ENCODE data around the gene C2.
A peak's percentile ranks its signal among the peaks of the same experiment; 100 is the strongest.
"Not testable (repeated sequence)": the region's sequence is repeated elsewhere in the genome, so short reads cannot be mapped to it uniquely, and the experiment has no call there.

The C2 gene

GRCh38 chr6:31966997-31967925 lies 39.7 kb downstream of the C2 start:
- Histone ChIP-seq H3K9ac (ENCODE audit: low read depth, low read length) (no peak overlapping the region), H3K4me1 (ENCODE audit: insufficient read depth, low read length) (no peaks in the 10 kb centered on the region; the same call in 1 of the 2 replicates), H3K36me3 (ENCODE audit: insufficient read depth, low read length) (peaks cover 15% of the 10 kb centered on the region), H3K9me3 (ENCODE audit: control insufficient read depth, insufficient read depth, low read length) (no peaks in the 10 kb centered on the region)

- H3K9me3 ChIP-seq (ENCODE audit: control insufficient read depth, insufficient read depth, low read length) = no peaks in the 10 kb centered on the region
- peaks cover 15% of the 10 kb centered on the region for H3K36me3 ChIP-seq (ENCODE audit: insufficient read depth, low read length)
- peaks cover under 1% of the 10 kb centered on the region; the same call in 1 of the 2 replicates for H3K4me1 ChIP-seq (ENCODE audit: insufficient read depth, low read length)
- H3K9ac ChIP-seq (ENCODE audit: low read depth, low read length) = no peak overlapping the region
Measured at GRCh38 chr6:31967926-31968320, 40.4 kb downstream of the C2 start.

DNA sequence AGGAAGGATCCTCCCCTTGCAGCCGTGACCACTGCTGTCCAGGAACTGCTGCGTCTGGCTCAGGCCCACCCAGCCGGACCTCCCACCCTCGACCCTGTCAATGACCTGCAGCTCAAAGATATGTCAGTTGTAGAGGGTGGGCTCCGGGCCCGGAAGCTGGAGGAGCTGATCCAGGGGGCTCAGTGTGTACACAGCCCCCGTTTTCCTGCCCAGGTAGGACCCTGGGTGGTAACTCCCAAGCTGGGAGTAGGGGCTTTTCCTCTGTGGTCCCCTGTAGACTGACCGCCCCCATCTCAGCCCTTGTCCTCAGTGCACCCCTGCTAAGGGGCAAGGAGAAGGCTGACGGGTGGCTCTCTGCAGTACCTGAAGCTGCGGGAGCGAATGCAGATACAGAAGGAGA lies 40.8 kb downstream of the C2 start:
- Histone ChIP-seq H3K36me3 (ENCODE audit: insufficient read depth, low read length) (peaks cover 15% of the 10 kb centered on the region), H3K4me1 (ENCODE audit: insufficient read depth, low read length) (peaks cover 4% of the 10 kb centered on the region; the same call in 1 of the 2 replicates), H3K9ac (ENCODE audit: low read depth, low read length) (no peak overlapping the region), H3K9me3 (ENCODE audit: control insufficient read depth, insufficient read depth, low read length) (no peaks in the 10 kb centered on the region)

GRCh38 chr6:31968791-31969711 lies 41.5 kb downstream of the C2 start:
- H3K4me1 ChIP-seq (ENCODE audit: insufficient read depth, low read length) = peaks cover 5% of the 10 kb centered on the region; the same call in 1 of the 2 replicates
- no peak overlapping the region for H3K9ac ChIP-seq (ENCODE audit: low read depth, low read length)
- H3K36me3 ChIP-seq (ENCODE audit: insufficient read depth, low read length) = peaks cover 10% of the 10 kb centered on the region
- H3K9me3 ChIP-seq (ENCODE audit: control insufficient read depth, insufficient read depth, low read length) = no peaks in the 10 kb centered on the region

DNA sequence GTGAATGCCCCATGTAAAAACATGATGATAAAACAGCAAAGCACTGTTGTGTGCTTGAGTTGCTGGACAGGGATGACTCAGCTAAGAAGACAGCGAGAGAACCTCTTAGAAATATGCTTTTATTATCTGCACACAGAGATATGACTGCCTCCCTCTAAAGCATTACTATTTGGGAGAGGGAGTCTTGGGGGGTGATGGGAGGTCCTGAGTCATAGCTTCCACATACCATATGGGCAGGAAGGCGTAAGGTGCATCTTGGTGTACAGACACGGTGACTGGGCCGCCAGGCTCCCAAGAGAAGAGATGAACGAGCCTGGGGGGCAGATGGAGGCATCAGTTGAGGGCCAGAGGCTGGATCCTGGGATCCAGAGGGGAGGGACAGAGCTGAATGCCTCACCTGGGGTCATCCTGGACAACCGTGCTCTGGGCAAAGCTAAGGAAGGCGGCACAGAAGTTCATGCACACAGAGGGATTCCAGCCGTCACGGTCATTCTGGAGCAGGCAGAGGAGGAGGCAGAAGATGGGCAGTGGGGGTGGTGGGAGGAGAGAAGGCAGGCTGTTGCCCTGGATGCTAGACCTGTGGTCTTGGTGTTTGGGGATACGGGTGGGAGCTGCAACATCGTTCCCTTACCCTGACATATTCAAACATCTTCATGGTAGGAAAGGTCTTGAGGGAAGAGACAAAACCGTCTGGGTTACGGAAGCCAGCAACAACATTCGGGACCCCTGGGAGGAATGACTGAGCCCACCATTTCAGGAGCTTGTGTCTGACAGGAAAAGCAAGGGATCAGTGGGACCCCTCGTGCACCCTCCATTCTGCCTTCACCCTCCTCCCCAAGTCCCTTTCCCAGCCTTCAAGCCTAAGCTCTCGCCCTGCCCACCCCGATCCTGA lies 42.4 kb downstream of the C2 start:
- H3K9ac ChIP-seq (ENCODE audit: low read depth, low read length) = no peak overlapping the region
- peaks cover 8% of the 10 kb centered on the region for H3K36me3 ChIP-seq (ENCODE audit: insufficient read depth, low read length)
- H3K9me3 ChIP-seq (ENCODE audit: control insufficient read depth, insufficient read depth, low read length) = no peaks in the 10 kb centered on the region; the same call in 1 of the 2 replicates
- peaks cover 5% of the 10 kb centered on the region; the same call in 1 of the 2 replicates for H3K4me1 ChIP-seq (ENCODE audit: insufficient read depth, low read length)

DNA sequence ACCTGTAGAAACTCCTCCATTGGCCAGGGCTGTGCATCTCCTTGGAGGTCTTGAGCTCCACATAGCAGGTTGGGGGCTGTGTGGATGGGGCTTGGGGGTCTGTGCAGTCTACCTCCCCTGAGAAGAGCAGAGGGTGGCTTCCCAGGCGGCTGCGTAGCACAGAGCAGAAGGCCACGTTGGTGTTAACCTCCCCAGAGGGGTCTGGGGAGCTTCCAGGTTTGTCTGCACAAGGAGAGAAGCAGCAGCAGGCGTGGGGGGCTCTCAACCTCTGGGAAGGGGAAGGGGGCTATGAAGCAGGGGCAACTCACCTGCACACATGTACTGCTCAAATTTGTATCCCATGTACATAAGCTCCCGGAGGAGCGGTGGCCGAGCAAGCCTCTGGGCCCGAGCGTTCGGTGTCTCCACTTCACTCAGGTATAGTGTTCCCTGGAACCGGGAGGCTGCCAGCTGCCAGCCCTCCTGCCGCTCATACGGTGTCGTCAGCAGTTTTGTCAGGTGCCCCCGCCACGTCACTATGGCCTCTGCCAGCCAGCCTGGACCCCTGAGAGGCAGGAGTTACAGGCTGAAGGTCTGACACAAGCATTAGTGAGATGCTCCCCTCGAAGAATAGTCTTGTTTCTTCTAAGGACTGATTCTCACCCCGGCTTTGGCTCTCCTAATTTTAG lies 43.2 kb downstream of the C2 start:
- Histone ChIP-seq H3K36me3 (ENCODE audit: insufficient read depth, low read length) (peaks cover 8% of the 10 kb centered on the region), H3K4me1 (ENCODE audit: insufficient read depth, low read length) (peaks cover 5% of the 10 kb centered on the region; the same call in 1 of the 2 replicates), H3K9me3 (ENCODE audit: control insufficient read depth, insufficient read depth, low read length) (no peaks in the 10 kb centered on the region; the same call in 1 of the 2 replicates), H3K9ac (ENCODE audit: low read depth, low read length) (peak overlapping the region; percentile 69; the same call in 1 of the 2 replicates)

GRCh38 chr6:31971279-31971992 lies 43.9 kb downstream of the C2 start:
- Histone ChIP-seq H3K9ac (ENCODE audit: low read depth, low read length) (peak overlapping the region; percentile 69), H3K4me1 (ENCODE audit: insufficient read depth, low read length) (peaks cover 5% of the 10 kb centered on the region; the same call in 1 of the 2 replicates), H3K36me3 (ENCODE audit: insufficient read depth, low read length) (peaks cover 8% of the 10 kb centered on the region), H3K9me3 (ENCODE audit: control insufficient read depth, insufficient read depth, low read length) (no peaks in the 10 kb centered on the region; the same call in 1 of the 2 replicates)

DNA sequence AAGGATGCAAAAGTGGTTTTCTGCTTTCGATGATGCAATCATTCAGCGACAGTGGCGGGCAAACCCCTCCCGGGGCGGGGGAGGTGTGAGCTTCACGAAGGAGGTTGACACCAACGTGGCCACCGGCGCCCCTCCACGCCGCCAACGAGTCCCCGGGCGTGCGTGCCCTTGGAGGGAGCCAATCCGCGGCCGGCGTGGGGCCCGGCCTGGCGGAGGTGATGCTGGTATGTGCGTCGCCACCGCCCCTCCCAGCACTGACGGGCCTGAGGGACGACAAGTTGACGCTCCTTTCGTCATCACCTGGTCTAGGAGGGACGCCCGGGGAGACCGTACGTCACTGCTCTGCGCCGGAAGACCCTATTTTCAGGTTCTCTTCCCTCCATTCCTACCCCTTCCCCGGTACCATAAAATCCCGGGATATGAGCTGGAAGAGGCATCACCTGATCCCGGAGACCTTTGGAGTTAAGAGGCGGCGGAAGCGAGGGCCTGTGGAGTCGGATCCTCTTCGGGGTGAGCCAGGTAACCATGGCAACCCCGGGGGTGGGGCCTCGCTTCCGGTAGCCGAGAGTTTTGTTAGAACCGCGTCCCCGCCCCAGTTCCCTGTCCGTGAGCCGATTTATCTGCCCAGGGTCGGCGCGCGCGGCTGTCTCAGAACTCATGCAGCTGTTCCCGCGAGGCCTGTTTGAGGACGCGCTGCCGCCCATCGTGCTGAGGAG lies 44.6 kb downstream of the C2 start, which contains the start of gene DXO:
Gene DXO (minus strand): TSS at position 146 of the 716 bp plus-strand sequence. CDS start 463 bp downstream, outside the sequence.
- Histone ChIP-seq H3K9me3 (ENCODE audit: control insufficient read depth, insufficient read depth, low read length) (no peaks in the 10 kb centered on the region; the same call in 1 of the 2 replicates), H3K9ac (ENCODE audit: low read depth, low read length) (peak within 1 kb of the TSS; percentile 69), H3K36me3 (ENCODE audit: insufficient read depth, low read length) (peaks cover 8% of the 10 kb centered on the region), H3K4me1 (ENCODE audit: insufficient read depth, low read length) (peaks cover 5% of the 10 kb centered on the region; the same call in 1 of the 2 replicates)

- Histone ChIP-seq H3K9ac (ENCODE audit: low read depth, low read length) (peak overlapping the region; percentile 69), H3K36me3 (ENCODE audit: insufficient read depth, low read length) (peaks cover 8% of the 10 kb centered on the region)
Measured at GRCh38 chr6:31972709-31973350, 45.3 kb downstream of the C2 start.

DNA sequence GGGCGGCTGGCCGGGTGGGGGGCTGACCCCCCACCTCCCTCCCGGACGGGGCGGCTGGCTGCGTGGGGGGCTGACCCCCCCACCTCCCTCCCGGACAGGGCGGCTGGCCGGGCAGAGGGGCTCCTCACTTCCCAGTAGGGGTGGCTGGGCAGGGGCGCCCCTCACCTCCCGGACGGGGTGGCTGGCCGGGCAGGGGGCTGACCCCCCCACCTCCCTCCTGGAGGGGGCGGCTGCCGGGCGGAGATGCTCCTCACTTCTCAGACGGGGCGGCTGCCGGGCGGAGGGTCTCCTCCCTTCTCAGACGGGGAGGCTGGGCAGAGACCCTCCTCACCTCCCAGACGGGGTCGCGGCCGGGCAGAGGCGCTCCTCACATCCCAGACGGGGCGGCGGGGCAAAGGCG lies 48.5 kb downstream of the C2 start:
- not testable (repeated sequence) for H3K9me3 ChIP-seq (ENCODE audit: control insufficient read depth, insufficient read depth, low read length); H3K4me1 ChIP-seq (ENCODE audit: insufficient read depth, low read length); H3K36me3 ChIP-seq (ENCODE audit: insufficient read depth, low read length)

More at GRCh38 chr6:31972709-31973350, 45.3 kb downstream of the C2 start:
- Histone ChIP-seq H3K9me3 (ENCODE audit: control insufficient read depth, insufficient read depth, low read length) (no peaks in the 10 kb centered on the region; the same call in 1 of the 2 replicates), H3K4me1 (ENCODE audit: insufficient read depth, low read length) (peaks cover 5% of the 10 kb centered on the region; the same call in 1 of the 2 replicates)

GRCh38 chr6:31977816-31978431 lies 50.4 kb downstream of the C2 start:
- Histone ChIP-seq H3K9ac (ENCODE audit: low read depth, low read length) (no peak overlapping the region), H3K9me3 (ENCODE audit: control insufficient read depth, insufficient read depth, low read length) (no peaks in the 10 kb centered on the region; the same call in 1 of the 2 replicates), H3K36me3 (ENCODE audit: insufficient read depth, low read length) (no peaks in the 10 kb centered on the region), H3K4me1 (ENCODE audit: insufficient read depth, low read length) (peaks cover 5% of the 10 kb centered on the region; the same call in 1 of the 2 replicates)

More for the DNA sequence above, 48.5 kb downstream of the C2 start:
- H3K9ac ChIP-seq (ENCODE audit: low read depth, low read length) = not testable (repeated sequence)

Data from ES-I3 (cell line).